HG03135 (cell line): ENCODE data around the gene DIPK1C.

Source experiments
- ATAC-seq: cut with Tn5 transposase; IDR thresholded peaks from one replicate; pipeline ENCODE4 v1.9.1; 2021; ENCODE audit warnings: mild to moderate bottlenecking, moderate library complexity; ENCODE audit not compliant: unreplicated experiment

DIPK1C gene

DNA sequence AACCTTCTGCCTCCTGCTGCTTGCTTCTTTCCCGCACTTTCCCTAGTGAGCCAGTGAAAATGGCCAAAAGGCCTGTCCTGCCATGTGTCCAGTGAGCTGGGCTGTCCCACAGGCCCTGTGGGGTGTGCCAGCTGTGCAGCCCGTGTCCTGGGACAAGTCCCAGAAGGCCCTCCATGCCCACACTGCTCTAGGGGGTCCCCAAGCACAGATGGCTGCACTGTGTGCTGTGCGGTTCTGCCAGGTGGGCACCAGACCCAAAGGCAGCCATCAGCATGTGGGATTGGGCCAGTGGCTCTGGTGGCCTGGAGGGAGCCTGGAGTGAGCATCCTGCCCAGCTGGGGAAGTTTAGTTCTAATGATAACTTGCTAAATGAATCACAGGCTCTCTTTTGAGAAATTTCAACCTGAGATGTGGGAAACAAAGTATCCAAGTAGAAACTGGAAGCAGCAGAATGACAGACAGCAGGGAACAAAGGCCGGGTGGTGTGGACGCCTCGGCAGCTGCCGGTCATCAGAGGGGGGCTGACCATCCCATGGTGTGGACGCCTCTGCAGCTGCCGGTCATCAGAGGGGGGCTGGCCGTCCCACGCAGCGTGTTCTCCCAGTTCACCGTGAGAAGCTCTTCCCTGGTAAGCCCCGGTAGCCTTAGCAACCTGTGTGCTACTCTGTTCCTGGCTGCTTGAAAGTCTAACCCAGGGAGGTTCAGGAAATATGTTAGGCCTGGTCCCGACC is 29.2 kb upstream of the DIPK1C start:
- ATAC-seq = no peak

DNA sequence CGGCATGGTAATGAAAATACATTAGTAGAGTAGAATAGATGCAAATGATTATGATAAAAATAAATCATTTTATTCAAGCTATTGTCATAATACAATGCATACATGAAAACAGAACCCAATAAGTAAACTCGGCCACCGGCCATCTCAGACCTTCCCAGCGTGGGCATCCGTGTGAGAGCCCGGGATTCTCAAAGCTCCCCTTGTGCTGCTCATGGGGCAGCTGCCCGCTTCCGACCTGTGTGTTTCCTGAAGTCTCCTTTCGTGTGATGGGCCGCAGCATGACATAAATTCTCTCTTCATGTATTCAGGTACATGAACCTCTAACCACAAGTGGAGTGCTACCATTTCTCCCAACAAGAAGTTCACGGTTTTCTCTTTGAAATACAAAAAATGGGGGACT is 25.6 kb upstream of the DIPK1C start:
- ATAC-seq = no peak

DNA sequence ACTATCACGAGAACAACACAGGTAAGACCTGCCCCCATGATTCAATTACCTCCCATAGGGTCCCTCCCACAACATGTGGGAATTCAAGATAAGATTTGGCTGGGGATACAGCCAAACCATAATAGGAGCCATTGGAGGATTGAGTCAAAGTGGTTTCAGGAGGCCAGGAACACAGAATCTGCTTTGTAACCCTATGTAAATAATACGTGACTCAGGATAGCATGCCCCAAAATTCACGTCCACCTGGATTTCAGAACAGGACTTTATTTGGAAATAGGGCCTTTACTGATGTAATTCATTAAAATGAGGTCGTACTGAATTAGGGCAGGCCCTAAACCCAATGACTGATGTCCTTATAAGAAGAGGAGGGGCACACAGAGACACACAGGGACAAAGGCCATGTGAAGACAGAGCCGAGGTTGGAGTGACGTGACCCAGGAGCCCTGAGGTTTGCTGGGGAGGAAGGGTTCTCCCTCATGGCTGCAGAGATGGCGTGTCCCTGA is 23.1 kb upstream of the DIPK1C start:
- no peak for ATAC-seq

DNA sequence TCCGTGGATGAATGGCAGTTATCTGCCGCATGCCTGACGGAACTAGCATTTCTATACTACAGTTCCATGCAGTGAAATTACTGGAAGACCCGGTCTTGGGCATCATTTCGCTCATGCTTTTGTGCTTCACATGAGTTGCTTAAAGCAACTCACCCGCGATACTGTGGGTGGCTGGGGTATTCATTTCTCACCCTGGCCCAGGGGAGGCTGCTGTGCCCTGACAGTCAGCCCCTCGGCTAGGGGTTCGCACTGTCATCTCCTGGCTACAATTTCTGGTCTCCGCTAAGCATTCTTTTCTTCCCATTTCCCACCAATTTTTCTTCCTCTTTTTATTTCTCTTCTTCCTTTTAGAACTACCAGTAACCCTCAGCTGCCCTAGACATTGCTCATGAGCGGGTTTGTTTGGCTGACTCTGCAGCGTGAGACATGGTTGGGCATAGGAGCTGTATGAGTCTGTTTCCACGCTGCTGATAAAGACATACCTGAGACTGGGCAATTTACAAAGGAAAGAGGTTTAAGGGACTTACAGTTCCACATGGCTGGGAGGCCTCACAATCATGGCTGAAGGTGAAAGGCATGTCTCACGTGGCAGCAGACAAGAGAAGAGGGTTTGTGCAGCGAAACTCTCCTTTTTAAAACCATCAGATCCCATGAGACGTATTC is 22.5 kb upstream of the DIPK1C start:
- ATAC-seq = no peak

DNA sequence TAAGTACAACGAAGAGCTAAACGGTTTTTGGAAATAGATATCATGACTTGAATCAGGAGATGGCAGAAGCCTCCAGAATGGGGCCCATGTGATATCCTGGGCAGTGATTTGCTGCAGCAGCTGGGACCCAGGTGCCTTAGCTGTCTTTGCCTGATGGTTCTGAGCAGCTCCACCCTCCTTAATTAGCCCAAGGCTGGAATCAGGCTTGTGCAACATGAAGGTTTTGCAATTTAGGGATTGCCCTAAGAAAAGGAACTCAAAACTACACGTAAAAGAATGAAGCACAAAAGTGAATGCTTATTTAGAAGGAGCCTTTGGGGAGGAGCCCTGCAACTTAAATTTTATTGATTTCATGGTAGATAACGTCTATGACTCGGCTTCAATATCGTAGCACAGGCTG is 21.8 kb upstream of the DIPK1C start:
- no peak for ATAC-seq

DNA sequence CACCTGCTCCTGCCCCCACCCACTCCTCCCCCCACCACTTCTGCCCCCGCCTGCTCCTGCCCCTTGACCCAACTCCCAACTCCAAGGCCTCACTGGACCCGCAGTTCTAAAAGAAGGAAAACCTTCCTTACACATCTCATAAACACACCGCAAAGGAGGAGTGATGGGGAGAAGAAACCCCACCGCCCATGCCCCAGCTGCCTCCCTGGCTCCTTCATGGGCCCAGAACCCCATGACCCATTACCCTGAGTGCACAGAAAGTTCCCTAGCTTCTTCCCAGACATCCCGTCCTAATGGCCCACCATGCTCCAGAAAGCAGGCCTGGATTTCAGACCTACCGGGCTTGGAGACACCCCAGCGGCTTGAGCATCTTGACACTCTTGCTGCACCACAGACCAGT is 21.2 kb upstream of the DIPK1C start:
- no peak for ATAC-seq

DNA sequence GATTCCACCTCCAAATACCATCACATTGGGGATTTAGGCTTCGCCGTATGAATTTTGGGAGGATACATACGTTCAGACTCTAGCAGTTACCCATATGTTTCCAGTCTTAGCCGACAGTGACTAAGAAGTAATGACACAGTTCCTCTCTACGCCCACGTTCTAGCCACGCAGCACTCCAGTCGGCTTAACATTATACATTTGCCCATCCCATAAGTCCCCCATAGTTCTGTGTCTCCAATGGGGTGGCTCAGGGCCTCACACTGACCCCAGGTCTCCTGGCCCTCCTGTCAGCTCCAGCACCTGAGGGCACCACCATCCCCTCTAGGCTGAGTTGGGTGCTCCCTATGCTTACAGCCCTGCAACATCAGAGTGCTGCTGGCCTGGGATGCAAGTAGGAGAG is 20.7 kb upstream of the DIPK1C start:
- no peak for ATAC-seq

DNA sequence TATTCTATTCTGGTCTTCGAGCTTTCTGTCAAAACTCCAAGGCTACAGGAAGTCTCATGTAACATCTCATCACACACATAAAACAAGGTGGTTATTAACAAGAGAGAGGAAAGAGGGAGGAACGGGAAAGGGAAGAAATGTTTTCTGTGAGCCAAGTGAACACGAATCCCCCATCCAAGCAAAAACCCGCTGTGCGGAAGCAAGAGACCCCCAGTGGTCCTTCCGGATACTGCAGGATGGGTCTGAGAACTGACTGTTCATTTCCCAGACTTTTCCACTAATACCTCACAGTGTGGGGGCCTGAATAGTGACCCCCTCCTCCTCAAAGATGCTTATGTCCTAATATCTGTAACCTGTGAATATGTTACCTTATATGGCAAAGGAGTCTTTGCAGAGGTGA is 19.0 kb upstream of the DIPK1C start:
- no peak for ATAC-seq

DNA sequence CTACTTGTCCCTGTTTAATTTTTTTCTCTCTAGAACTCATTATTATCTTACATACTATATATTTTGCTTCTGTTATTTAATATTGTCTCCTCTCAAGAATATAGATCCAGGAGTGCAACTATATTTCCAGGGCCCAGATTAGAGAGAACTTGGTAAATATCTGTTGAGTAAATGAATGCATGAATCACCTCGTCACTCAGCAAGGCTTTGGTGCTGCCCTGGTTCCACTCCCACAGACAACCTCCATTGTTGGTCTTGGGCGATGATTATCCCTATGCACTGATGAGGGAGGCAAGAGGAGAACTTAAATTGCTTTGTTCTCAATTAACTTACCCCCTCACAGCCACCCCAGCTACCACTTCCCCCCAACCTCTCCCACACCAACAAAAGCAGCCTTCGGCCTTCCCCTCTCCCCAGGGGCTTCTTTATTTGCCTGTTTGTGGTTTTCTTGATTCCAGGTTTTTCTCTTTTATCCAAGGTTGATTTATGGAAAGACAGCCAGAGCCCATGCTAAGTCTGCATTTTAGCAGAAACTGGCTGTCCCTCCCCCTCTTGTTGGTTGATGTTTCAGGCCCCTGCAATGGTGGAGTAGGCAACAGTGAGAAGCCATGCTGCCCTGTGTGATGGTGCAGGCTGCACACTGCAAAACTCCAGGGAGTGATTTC is 17.0 kb upstream of the DIPK1C start:
- no peak for ATAC-seq

DNA sequence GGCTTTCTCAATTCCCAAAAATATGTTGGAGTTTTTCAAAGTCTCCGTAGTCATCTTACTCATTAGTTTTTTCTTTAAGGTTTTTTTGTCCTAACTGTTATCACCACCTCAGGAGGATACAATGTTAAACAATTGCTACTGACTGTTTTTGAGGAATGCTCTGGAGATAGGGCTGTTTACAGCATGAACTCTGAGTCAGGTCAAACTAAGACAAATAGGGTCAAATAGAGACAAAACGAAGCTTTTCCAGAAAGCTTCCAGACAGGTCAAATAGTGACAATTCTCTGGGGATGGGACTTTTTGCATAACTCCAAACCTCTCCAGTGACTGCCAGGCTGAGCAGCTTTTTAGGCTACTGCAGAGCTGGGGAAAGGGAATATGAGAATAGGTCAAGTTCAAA is 15.2 kb upstream of the DIPK1C start:
- ATAC-seq = no peak

DNA sequence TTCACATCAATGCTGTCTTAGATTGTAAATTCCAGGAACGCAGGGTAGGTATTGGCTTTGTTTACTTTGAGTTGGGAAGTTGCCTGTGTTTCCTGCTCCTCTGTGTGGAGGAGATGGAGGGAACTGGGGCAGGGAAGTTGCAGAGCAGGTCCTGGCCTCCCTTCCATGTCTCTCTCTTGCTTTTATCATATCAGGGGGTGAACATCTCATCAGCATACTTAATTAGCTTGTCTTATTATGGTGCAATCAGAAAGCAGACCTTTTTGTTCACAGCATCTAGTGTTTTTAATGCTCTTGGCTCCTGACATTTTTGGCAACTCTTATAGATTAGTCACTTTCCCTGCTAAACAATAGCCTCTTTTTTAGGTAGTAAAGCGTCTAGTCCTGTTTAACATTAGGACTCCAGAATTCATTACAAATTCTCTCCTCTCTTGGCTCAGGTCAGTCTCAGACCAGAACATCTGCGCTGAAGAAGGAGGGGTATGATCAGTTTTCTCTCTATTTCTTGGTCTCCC is 11.5 kb upstream of the DIPK1C start:
- no peak for ATAC-seq

DNA sequence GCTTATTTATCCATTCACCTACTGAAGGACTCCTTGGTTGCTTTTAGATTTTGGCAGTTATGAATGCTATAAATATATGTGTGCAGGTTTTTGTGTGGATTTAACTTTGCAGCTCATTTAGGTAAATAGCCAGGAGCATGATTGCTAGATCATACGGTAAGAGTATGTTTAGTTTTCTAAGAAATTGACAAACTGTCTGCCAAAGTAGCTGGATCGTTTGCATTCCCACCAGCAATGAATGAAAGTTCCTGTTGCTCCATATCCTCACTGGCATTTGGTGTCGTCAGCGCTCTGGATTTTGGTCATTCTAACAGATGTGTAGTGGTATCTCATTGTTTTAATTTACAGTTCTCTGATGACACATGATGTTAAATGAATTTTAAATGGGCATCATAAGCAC is 8.7 kb upstream of the DIPK1C start:
- no peak for ATAC-seq

DNA sequence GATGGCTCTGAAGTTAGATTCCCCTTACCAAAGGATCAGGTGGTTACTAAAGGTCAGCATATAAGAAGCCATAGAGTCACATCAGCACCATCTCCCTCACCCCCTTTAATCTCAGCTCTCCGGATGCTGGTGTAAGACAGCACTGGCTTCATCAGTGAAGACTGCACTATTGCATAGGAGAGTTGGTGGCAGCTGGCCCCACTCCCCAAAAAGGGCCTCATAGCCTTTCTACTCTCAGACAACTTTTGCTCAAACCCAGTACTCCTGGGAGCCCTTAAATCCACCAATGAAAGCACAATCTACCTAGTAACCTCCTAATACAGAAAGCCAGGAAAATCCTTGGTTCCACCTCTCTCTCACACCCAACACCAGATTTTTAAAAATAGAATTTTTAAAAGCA is 6.9 kb upstream of the DIPK1C start:
- ATAC-seq = no peak

DNA sequence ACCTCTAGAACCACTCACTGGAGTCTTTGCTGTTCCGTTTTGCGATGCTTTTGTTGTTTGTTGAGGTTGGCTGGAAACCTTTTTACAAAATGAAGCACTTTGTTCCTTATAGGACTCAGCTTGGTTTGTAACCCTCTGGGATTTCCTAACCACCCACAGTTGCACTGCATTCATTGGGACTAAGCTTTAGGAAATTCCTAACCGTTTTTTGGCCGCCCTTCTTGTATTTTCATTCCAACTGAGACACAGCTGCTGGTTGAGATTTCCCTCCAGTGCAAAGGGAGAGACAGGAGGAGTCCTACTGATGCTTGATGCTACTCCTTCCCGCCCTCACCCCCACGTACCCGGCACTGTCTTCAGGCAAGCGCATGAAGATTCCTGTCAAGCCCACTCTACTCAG is 6.1 kb upstream of the DIPK1C start:
- ATAC-seq = no peak

DNA sequence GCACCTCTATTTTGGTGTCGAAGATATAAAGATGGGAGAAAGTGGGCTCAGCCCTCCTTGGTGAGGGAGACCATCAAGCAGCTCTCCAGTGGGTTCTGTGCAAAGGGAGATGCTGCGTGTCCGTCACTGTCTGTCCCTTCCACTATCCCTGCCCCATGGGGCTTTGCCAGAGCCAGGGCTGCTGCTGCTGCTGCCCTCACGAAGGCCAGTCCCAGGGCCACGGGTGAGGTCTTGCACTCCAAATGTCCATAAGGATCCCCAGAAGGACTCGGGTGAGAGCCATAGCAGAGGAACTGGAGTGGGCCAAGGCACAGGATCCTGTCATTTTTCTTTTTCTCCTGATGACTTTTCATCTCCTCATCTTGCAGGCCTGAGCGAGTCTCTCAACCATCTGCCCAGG is 3.7 kb upstream of the DIPK1C start:
- ATAC-seq = no peak

DNA sequence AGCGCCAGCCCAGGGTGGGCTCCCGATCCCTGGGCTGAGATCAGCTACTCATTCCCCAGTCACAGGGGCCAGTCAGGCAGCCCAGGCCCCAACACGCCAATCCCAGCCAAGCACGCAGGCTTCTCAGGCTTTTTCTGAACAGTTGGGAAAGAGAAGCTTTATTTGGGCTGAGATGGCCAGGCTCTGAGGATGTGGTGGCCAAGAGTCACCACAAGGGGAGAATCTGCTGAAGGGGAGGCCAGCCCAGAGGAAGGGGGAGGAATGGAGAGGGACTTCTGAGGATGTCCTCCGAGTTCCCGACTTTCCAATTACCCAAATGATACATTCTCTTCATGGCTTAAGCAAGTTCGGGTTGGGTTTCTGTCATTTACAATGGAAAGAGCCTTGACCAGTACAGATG is 2.8 kb upstream of the DIPK1C start:
- no peak for ATAC-seq

DNA sequence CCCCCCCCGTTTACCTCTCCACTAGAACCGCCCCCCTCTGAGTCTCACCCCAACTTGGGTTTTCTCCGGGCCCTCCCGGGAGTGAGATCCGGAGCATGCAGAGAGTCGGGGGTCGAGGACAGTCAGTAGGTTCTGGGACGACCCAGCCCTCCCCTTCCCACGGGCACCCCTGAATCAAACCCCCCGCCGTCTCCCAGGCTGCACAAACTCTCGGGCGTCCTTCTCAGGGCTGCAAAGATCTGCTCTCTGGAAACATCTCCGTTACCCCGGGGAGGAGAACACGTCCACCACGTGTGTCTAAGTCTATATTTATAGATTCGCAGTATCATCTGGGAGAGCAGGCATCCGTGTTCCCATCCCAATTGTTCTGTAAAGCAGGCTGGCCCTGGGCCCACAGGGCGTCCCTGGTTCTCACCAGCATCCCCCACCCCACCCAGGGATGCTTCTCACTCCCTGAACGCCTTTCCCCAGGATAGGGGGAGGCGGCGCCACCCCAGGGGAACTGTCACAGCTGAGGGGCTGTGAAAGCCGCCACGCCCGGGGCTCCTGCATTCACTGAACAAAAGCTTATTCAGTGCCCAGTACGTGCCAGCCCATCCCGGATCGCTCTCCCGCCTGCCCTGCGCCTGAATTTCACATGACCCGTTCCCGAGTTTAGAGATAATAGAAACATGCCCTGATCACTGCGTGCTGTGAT is 765 bp upstream of the DIPK1C start:
- ATAC-seq = no peak

DNA sequence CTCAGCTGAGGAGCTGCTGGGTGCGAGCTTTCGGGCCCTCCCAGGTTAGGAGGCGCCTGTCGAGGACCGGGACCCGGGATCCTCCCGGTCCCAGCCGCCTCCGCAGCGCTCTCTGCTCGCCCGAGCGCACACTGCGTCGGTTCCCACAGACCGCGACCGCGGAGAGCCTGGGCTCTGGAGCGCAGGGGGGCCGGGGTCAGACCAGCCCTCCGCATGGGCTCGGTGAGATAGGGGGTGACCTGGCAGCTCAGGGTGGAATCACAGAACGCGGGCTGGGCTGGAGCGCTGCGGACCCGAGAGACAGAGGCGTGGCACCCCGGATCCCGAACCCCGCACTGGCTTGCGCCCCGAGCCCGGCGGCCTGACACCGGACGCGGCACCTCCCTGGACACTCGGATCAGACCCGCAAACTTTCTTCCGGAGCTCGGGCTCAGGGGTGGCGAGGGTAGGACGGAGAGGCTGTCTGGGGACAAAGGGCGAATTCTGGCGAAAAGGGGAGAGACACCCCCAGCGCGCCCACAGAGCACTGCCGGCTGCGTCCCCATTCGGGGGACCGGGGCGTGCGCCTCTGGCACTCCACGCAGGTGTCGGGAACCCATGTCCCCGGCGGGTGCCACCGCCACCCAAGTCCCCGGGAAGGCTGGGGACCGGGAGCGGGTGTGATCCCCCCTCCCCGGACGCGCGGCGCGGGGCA is 612 bp downstream of the DIPK1C start:
- ATAC-seq = no peak

DNA sequence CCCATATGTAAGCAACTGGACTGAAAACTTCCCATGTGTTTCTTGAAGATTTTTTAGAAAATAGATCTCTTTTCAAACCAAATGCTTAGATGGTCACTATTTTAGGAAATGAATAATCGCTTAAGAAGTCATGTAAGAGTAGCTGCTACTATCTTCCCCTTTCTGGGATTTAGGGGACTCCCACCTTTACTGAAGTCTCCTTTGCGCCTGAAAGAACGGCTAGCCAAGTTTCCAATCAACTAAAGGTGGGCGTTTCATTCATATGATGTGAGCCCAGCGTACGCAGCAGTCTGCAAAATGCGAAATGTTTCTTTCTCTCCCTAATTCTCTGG is 1.1 kb downstream of the DIPK1C start:
- no peak for ATAC-seq

DNA sequence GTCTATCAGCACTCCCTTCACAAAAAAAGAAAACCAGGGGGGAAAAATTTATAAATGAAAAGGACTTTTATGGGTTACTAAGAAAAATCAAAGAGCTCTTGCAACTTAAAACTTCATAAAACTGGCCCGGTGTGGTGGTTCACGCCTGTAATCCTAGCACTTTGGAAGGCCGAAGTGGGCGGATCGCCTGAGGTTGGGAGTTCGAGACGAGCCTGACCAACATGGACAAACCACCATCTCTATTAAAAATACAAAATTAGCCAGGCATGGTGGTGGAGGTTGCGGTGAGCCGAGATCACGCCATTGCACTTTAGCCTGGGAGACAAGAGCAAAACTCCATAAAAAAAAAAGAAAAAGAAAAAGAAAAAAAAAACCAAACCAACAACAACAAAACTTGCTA is 1.7 kb downstream of the DIPK1C start:
- ATAC-seq = no peak

DNA sequence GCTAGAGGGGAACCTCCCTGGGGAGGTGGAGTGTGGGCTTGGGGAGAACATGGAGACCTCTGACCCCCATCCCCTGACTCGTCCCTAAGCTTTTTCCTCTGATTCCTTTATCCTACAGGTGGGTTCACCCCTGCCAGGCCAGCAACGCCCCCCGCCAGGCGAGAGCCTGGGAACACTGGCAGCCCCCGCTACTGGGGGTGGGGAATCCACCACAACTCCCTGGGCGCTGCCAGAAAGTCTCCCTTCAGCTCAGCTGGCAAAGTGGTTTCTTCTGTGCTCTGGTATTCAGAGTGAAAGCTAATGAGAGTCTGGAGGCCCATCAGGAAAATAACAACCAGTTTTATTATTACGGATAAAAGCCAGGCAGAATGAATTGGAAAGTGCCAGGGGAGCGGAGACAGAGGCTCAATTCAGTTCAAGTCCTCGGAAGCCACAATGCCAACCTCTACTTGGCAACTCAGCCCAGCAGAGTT is 2.8 kb downstream of the DIPK1C start:
- ATAC-seq = no peak
